BJ (cell line): ENCODE data around the gene RAI14. TPM values are rescaled to one million over a fixed set of nuclear protein-coding genes. Genes with fewer than 3 reads are reported as not detected.

Source experiments
- CTCF ChIA-PET: fragments of 350-600 bp; formaldehyde crosslinking; extraction: SDS; loops from one replicate; lab custom pipeline; 2021; ENCODE audit warnings: antibody characterized with exemption, inconsistent platforms; lab: Yijun Ruan, JAX
- POLR2A ChIA-PET: fragments of 300-600 bp; sonication (Branson Sonifier 250); formaldehyde crosslinking; extraction: SDS; loops from one replicate; lab custom pipeline; 2021; ENCODE audit warnings: antibody characterized with exemption; lab: Charles Lee
- DNase-seq: peaks from one replicate; pipeline ENCODE4 v3.0.0-alpha.2; 2011; ENCODE audit warnings: low read depth
- H3K27me3 ChIP-seq: 2 replicates; pipeline ENCODE4 v1.6.0; 2011; ENCODE audit warnings: low read length; ENCODE audit not compliant: control insufficient read depth, insufficient read depth
- H3K36me3 ChIP-seq: 2 replicates; pipeline ENCODE4 v1.5.1; 2011; ENCODE audit warnings: low read length; ENCODE audit not compliant: control insufficient read depth, insufficient read depth
- H3K4me3 ChIP-seq: 2 replicates; pipeline ENCODE4 v1.5.1; 2011; ENCODE audit warnings: low read depth, mild to moderate bottlenecking, control low read depth, low read length
- polyA plus RNA-seq: library from polyadenylated mRNA; depleted of rRNA; stranded (reverse); fragments of >200 nt; gene quantifications from 2 replicates; pipeline ENCODE4 v1.2.3, GENCODE V29; 2011
- TF ChIP-seq, protein P1 (sequence below): IDR thresholded peaks from 2 replicates; pipeline ENCODE4 v1.5.1; 2011; ENCODE audit warnings: low read depth, mild to moderate bottlenecking, control low read depth, inconsistent platforms, low read length, moderate library complexity; ENCODE audit not compliant: insufficient read depth

The RAI14 gene
- polyA plus RNA-seq, 1 experiment: 183 TPM

DNA sequence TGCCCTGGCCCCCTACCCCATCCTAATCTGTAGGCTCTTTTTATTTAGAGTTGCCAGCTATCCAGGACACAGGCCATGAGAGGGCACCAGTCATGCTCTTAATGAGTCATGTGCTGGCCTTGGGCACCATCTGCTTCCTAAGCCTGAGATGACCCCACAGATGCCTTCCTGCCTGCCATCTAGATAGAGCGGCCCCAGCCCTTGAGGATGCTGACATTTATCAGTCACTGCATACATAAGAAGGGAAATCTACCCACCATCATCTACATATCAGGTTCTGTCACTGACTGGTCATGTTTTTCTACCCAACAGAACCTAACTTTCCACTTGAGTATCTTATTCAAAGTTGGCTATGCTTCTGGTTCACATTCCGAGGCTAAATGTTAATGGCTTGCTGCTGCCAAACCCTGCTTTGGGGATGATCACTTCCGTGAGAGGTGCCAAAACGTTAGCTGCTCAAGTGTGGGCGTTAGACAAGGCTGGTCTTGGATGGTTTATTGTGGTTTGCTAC lies 132.9 kb downstream of the RAI14 start:
- POLR2A ChIA-PET: no interaction called here
- DNase-seq: peak; percentile 6
- TF ChIP-seq, protein P1, sequence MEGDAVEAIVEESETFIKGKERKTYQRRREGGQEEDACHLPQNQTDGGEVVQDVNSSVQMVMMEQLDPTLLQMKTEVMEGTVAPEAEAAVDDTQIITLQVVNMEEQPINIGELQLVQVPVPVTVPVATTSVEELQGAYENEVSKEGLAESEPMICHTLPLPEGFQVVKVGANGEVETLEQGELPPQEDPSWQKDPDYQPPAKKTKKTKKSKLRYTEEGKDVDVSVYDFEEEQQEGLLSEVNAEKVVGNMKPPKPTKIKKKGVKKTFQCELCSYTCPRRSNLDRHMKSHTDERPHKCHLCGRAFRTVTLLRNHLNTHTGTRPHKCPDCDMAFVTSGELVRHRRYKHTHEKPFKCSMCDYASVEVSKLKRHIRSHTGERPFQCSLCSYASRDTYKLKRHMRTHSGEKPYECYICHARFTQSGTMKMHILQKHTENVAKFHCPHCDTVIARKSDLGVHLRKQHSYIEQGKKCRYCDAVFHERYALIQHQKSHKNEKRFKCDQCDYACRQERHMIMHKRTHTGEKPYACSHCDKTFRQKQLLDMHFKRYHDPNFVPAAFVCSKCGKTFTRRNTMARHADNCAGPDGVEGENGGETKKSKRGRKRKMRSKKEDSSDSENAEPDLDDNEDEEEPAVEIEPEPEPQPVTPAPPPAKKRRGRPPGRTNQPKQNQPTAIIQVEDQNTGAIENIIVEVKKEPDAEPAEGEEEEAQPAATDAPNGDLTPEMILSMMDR: no peak
- CTCF ChIA-PET: interaction anchor here (0.7 kb wide), 1 partner anchor 11 kb away, joined by 5 read pairs; no protein-coding TSS in a partner anchor
- peaks cover 2% of the 10 kb centered on the region; the same call in 1 of the 2 replicates for H3K36me3 ChIP-seq
- H3K27me3 ChIP-seq: no peaks in the 10 kb centered on the region
- no peak overlapping the region for H3K4me3 ChIP-seq

DNA sequence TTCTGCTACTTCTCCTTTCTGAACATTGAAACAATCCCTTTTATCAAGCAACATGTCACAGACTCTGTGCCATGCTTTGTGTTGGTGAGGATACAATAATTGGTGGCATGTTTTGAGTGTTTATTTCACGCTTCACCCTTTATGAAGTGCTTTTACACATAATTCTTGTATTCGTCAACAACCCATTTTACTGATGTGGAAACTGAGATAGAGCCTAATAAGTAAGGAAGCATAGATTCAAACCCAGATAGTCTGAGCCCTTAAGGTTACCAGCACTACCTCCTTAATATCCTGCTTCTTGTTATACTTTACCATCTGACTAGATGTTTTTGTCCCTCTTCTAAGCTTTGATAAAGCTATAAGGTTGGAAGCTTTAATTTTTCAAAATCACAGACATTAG lies 133.5 kb downstream of the RAI14 start:
- CTCF ChIA-PET: interaction anchor here (0.7 to 1.0 kb wide), 2 partner anchors 12 to 14 kb away, joined by 3 to 5 read pairs; no protein-coding TSS in a partner anchor
- POLR2A ChIA-PET: no interaction called here
- no peaks in the 10 kb centered on the region for H3K27me3 ChIP-seq
- no peak for DNase-seq
- TF ChIP-seq, protein P1: no peak
- H3K36me3 ChIP-seq: peaks cover 2% of the 10 kb centered on the region; the same call in 1 of the 2 replicates
- no peak overlapping the region for H3K4me3 ChIP-seq

DNA sequence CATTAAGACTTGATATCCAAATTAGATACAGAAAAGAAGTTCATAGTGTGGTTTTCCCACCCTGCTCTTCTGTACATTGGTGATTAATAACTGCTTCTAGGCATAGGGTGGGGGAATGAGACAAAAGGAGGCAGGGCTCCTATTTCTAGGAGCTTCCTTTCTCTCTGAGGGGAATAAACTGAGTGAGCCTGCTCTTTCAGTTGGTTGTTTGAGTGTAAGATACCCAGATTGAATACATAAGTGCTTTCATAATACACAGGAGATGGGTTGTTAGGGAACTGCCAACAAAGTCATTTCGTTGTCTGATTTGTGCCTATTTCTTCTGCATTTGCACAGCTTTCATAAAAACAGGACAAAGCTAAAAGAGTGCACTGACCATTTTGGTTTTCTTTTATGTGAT lies 133.9 kb downstream of the RAI14 start:
- ChIA-PET CTCF (interaction anchor here (0.7 to 1.0 kb wide), 2 partner anchors 12 to 14 kb away, joined by 3 to 5 read pairs; no protein-coding TSS in a partner anchor), POLR2A (no interaction called here)
- no peak for DNase-seq
- no peaks in the 10 kb centered on the region for H3K27me3 ChIP-seq
- peaks cover 3% of the 10 kb centered on the region; the same call in 1 of the 2 replicates for H3K36me3 ChIP-seq
- no peak overlapping the region for H3K4me3 ChIP-seq
- TF ChIP-seq, protein P1: no peak

DNA sequence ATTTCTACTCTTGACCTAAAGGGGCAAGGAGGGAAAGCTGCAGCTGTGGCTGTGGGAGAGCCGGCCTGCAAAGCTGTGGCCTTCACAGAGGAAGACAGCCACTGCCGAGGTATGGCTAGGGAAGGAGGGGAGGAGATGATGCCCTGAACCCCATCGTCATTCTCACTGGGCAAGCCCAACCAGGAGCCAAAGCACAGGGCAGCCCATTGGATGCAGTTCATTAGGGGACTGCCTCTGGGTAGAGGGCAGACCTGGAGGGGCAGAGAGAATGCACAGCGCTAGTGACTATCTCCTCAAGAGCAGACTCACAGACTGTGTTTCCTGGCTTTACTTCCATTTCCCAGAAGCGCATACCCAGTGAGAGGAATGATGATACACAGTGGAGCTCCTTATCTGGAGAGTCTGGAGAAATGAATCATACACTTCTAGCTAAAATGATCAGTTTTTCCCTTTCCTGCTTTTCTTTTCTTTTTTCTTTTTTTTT lies 135.7 kb downstream of the RAI14 start:
- DNase-seq: no peak
- Histone ChIP-seq H3K36me3 (peaks cover 7% of the 10 kb centered on the region), H3K4me3 (no peak overlapping the region), H3K27me3 (no peaks in the 10 kb centered on the region)
- TF ChIP-seq, protein P1: no peak
- ChIA-PET CTCF (interaction anchor here (0.9 to 1.1 kb wide), 2 partner anchors 22 to 306 kb away, joined by 3 read pairs; no protein-coding TSS in a partner anchor), POLR2A (no interaction called here)

DNA sequence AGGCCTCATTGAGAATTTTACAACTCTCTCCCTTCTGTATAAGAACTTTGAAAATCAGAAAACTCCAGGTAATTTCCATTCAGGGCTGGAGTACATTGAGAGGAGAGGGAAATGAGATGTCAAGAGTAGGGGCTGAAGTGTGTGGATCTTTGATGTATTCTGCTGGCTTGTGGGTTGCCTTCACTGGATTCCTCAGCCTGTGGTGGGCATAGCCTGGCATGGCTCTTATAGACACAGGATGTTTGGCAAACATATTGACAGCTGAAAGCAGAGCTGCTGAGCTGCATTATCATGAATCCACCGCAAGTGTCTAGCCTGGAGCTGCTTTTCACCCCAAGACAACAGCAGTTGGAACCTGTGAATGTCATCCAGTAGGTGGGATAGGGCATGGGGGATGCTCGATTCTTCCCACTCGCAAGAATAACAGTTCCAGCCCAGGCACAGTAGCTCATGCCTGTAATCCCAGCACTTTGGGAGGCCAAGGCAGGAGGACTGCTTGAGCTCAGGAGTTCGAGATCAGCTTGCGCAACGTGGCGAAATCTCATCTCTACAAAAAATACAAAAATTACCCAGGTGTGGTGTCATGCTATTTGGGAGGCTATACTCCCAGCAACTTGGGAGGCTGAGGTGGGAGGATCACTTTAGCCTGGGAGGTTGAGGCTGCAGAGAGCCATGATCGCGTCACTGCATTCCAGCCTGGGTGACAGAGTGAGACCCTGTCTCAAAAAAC lies 146.9 kb downstream of the RAI14 start:
- Histone ChIP-seq H3K36me3 (peaks cover 25% of the 10 kb centered on the region), H3K4me3 (no peak overlapping the region), H3K27me3 (no peaks in the 10 kb centered on the region)
- DNase-seq: no peak
- CTCF ChIA-PET: interaction anchor here (1.2 to 2.5 kb wide), 2 partner anchors 129 to 317 kb away, joined by 3 to 8 read pairs; no protein-coding TSS in a partner anchor
- TF ChIP-seq, protein P1: no peak
- POLR2A ChIA-PET: no interaction called here
